HCT116 (cell line): ENCODE results near the gene IQCK.

ENCODE experiments used
- CEBPB ChIP-seq: IDR thresholded peaks from 2 replicates; pipeline ENCODE4 v1.6.1; 2012; ENCODE audit warnings: low read depth
- CTCF ChIP-seq, 3 experiments: fragments of 200-600 bp in 1 of 3; sonication (generic) in 1 of 3; IDR thresholded peaks in 2 of 3; conservative IDR thresholded peaks in 1 of 3; 2 replicates each; pipeline ENCODE4 v1.5.1; 2012 to 2017; ENCODE audit warnings: low read depth in 2 of 3, low read length in 2 of 3, antibody characterized with exemption in 1 of 3, borderline replicate concordance in 1 of 3, control low read depth in 1 of 3, mild to moderate bottlenecking in 1 of 3, mixed read lengths in 1 of 3, mixed run types in 1 of 3, moderate library complexity in 1 of 3; ENCODE audit not compliant: insufficient read depth in 1 of 3
- ELF1 ChIP-seq: IDR thresholded peaks from 2 replicates; pipeline ENCODE4 v1.6.1; 2012; ENCODE audit warnings: low read depth, borderline replicate concordance
- EZH2 ChIP-seq: fragments of 200-600 bp; sonication (generic); IDR thresholded peaks from 2 replicates; pipeline ENCODE4 v1.6.1; 2017; ENCODE audit warnings: antibody characterized with exemption, mixed run types
- JUND ChIP-seq: IDR thresholded peaks from 2 replicates; pipeline ENCODE4 v1.6.1; 2012
- MAX ChIP-seq: IDR thresholded peaks from 2 replicates; pipeline ENCODE4 v1.6.1; 2012
- POLR2A ChIP-seq: IDR thresholded peaks from 2 replicates; pipeline ENCODE4 v1.7.0; 2011; ENCODE audit warnings: borderline replicate concordance; ENCODE audit not compliant: insufficient read depth, insufficient read length; ENCODE audit errors: extremely low read depth
- RAD21 ChIP-seq: IDR thresholded peaks from 2 replicates; pipeline ENCODE4 v1.6.1; 2012; ENCODE audit warnings: low read depth, mild to moderate bottlenecking
- ZBTB33 ChIP-seq: IDR thresholded peaks from 2 replicates; pipeline ENCODE4 v1.6.1; 2011; ENCODE audit warnings: mild to moderate bottlenecking, low read length, moderate library complexity; ENCODE audit not compliant: insufficient replicate concordance; ENCODE audit errors: extremely low read depth
- ZFX ChIP-seq: fragments of 450-650 bp; IDR thresholded peaks from 2 replicates; pipeline ENCODE4 v1.6.1; 2017

- TF ChIP-seq CTCF (IDR thresholded peaks at IDR 0.05 in 2 of 3, conservative IDR thresholded peaks at IDR 0.05 in 1 of 3; ENCODE audit: borderline replicate concordance in 1 of 3, insufficient read depth in 1 of 3, low read depth in 2 of 3, low read length in 2 of 3) (no peak), POLR2A (no peak), MAX (no peak), ELF1 (no peak), ZFX (no peak), EZH2 (no peak), JUND (no peak), RAD21 (no peak), CEBPB (no peak), ZBTB33 (no peak)
These were observed 43.6 kb upstream of the IQCK start for GRCh38 chr16:19674485-19674884.
